Stimulated activated CD4-positive, alpha-beta T cell treated with anti-CD3 and anti-CD28 coated beads, Interleukin-1b, Interleukin-23, amount 100 ng/mL, for 1 hour (primary cell): ENCODE data around the gene HDHD2.

Experiments used
- DNase-seq, 2 donors: peaks; one replicate each; pipeline ENCODE4 v3.0.0-alpha.2; 2020; ENCODE audit warnings: low read depth in 2 of 2

Gene HDHD2

DNA sequence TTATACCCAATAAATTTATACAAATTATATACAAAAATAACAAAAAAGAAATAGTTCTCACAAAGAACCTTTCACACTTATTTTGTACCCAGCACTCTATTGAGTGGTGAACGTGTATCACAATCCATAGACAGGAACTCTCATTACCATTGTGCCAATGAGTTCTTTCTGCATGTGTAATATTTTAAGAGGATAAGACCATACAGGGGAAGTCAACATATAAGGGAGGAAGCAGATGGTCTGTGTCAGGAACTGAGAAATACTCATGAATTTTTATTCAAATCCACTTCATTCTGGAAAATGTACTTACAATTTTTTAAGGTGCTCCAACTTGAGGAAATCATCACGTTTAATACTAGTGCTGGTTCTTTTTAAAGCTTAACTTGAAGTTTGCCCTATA, 87.8 kb downstream of the HDHD2 start:
- DNase-seq: no peak
